Globus pallidus (tissue), 1 donor: Measurements from ENCODE around the gene WFDC1.

Source experiments
- DNase-seq: peaks from one replicate; pipeline ENCODE4 v3.0.0-alpha.2; 2015; ENCODE audit warnings: low spot score

WFDC1 gene

GRCh38 chr16:84302111-84302954, 7.7 kb downstream of the WFDC1 start:
- no peak for DNase-seq

- DNase-seq: peak; percentile 55
Observed at GRCh38 chr16:84303023-84303422, 8.3 kb downstream of the WFDC1 start.

- DNase-seq: no peak
Observed at GRCh38 chr16:84303516-84303915, 8.8 kb downstream of the WFDC1 start.

DNA sequence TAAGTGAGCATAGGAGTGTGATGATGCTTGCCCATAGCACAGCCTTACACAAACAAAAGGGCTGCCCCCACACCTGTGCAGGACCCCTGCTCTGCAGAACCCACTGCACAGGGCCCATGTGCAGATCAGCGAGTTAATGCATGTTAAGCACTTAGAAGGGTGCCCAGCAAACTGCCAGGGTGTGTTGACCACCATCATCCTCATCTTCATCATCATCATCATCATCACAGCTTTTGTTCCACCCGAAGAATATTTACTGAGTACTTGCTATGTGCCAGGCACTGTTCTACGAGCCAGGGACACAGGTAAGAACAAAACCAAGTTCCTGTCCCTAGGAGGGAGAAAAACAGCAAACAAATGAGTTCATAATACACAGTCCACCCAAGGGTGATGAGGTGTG, 11.9 kb downstream of the WFDC1 start:
- no peak for DNase-seq

DNA sequence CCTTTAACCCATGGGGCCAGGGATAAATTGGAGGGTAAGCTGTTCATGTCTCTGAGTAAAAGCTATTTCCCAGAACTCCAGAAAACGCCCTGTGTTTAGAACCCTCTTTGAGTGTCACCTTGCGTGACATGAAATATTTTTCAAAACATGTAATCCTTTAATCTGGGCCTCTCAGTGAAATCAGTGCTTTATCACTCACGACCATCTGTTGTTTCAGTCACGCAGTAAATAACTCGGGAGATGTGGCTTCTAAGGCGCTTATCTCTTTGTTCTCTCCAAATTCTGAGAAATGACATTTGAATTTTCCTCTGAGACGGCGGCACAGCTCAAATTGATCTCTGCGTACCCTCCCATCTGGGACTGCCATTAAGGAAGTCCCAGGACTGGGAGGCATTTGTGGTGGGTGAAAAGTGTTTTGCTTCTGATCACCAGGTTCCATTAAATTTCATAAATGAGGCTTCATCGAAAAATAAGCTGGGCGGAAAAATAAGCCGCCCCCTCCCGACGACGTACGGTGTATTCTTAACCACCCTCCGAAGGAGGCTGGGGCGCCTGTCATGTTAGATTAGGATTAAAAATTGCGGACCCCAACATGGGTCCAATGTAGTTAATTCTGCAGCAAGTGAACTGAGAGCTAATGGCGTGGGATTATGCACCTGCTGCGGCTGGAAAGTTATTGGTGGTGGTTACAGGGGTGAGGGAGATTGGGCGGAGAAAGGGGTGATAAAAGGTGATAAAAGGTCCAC, 12.7 kb downstream of the WFDC1 start:
- no peak for DNase-seq

GRCh38 chr16:84308120-84308519, 13.4 kb downstream of the WFDC1 start:
- no peak for DNase-seq

GRCh38 chr16:84310642-84311041, 16.0 kb downstream of the WFDC1 start:
- DNase-seq: no peak

GRCh38 chr16:84312783-84313382, 18.2 kb downstream of the WFDC1 start:
- DNase-seq: no peak

DNA sequence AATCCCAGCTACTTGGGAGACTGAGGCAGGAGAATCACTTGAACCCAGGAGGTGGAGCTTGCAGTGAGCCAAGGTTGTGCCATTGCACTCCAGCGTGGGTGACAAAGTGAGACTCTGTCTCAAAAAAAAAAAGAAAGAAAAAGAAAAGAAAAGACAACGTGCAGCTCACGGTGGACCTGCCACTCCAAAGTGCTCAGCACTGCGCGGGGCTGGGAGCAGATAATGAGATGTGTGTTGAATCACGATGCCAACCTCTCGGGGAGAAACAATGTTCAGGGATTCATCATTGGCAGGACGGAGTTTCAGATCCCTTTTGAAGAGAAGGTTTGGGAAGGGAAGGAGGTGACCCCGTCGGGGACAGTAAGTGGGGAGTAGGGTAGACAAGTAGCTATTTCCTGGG, 19.2 kb downstream of the WFDC1 start:
- DNase-seq: no peak

DNA sequence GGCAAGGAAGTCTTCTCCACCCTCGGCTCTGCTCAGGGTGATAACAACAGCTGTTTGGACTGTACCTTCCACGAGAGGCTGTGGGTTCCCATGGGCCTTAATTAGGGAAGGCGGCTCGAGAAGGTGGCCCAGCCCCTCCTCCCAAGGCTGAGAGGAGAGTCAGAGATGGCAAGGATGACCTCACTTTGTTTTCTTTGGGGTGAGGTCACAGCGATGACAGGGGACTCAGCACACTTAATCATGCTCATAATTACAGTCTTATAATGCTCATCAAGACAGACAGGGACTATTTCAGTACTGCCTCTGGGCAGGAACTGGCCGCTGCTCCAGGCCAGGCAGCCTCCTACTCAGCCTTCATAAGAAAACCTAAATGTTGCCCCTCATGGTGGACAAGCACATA, 19.7 kb downstream of the WFDC1 start:
- no peak for DNase-seq

DNA sequence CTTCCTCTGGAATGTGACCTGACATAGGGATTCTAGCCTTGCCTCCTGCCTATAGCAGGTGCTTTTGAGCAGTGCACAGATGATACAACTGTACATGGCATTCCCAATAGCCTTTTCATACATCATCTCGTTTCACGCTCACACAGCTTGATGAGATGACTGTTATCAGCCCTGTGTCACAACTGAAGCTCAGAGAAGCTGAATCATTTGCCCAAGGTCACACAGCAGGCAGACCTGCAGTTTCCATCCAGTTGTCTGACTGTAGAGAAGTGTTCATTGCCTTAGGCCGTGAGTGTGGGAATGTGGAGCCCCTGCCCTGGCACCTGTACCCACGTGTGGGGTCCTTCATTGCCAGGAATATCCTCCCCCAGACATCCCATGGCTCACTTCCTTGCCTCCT, 20.1 kb downstream of the WFDC1 start:
- no peak for DNase-seq

GRCh38 chr16:84315422-84315821, 20.7 kb downstream of the WFDC1 start:
- DNase-seq: no peak

DNA sequence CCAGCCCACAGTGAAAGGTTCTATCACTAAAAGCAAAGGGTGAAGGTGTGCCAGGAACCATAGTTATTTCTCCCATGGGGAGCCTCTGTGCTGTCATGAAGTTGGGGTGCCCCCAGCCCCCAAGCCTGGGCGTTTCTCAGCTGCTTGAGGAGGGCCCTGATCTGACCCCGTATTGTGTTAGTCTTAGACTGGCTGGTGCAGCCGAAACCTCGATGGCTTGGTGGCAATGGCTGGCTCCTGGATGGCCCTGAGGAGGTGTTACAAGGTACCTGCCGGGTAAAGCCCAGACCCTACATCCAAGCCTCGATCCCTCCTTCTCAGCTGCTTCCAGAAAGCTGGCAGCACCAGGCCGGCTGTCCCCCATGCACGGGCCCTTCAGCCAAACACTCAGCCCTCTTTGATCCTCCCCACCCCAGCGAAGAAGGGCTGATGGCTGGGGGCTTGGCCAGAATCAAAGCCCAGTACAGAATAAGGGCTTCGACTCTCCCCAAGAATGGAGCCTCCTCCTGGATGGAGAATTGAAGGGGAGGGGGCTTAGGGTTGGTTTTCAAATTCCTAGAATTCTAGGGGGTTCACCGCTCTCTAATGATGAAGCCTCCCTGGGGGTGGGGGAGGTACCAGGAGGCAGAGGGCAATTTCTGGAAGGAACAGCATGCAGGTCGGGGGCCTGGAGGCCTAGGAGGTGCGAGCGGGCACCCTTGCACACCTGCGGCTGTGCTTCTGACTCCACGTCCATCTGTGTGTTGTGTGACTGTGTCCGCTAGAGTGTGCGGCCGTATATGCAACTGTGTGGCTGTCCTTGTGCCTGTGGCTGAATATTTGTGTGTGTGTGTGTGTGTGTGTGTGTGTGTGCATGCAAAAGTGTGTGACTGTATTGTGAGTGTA, 23.7 kb downstream of the WFDC1 start:
- DNase-seq: no peak

- no peak for DNase-seq
Observed at GRCh38 chr16:84319146-84319760, 24.6 kb downstream of the WFDC1 start.

DNA sequence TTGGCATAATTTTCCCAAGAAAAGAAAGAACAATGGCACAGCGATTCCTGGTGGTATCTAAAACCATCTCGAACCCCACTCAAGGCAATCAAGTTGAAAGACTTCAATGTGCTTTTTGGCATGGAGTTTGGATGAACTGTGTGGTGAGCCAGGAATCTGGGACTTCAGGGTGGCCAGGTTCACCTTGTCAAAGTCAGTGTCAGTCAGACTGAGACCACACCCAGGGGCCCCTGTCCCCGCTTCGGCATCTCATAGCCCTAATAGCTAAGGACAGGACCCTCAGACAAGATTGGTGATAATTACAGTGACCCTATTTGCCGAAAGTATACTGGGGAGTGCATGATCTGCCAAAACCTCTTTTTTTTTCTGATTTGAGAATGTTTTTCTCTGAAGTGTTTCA, 25.8 kb downstream of the WFDC1 start:
- no peak for DNase-seq

GRCh38 chr16:84321932-84322331, 27.3 kb downstream of the WFDC1 start:
- no peak for DNase-seq

DNA sequence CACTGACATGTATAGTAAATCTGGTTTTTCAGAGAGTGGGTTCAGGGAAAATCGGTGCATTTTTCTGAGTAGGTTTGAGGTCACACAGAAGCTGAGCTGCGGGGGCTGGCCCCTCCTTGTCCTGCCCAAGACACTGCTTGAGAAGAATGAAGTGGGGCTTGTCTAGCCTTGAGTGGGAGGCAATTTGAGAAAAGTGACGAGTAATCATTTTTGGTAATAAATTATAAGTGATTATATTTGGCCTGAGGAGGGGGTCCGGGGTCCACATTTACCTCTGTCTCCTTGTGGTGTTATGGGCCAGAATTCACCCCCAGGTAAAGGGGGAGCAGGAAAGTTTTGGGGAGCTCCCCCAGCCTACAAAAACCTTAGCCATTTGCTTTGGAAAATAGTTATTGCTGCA, 28.1 kb downstream of the WFDC1 start:
- DNase-seq: no peak

DNA sequence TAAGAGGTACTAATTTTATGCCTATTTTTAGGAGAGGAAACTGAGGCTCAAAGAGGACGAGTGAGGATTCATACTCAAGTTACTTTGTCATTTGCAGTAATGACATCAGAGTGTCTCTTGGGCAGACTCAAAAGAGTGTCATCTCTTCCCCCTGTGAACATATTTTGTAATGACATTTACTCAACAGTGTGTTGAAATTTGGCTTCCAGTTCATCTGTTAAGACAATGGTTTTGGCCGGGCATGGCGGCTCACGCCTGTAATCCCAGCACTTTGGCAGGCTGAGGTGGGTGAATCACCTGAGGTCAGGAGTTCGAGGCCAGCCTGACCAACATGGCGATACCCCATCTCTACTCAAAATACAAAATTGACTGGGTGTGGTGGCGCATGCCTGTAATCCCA, 28.9 kb downstream of the WFDC1 start:
- DNase-seq: no peak

DNA sequence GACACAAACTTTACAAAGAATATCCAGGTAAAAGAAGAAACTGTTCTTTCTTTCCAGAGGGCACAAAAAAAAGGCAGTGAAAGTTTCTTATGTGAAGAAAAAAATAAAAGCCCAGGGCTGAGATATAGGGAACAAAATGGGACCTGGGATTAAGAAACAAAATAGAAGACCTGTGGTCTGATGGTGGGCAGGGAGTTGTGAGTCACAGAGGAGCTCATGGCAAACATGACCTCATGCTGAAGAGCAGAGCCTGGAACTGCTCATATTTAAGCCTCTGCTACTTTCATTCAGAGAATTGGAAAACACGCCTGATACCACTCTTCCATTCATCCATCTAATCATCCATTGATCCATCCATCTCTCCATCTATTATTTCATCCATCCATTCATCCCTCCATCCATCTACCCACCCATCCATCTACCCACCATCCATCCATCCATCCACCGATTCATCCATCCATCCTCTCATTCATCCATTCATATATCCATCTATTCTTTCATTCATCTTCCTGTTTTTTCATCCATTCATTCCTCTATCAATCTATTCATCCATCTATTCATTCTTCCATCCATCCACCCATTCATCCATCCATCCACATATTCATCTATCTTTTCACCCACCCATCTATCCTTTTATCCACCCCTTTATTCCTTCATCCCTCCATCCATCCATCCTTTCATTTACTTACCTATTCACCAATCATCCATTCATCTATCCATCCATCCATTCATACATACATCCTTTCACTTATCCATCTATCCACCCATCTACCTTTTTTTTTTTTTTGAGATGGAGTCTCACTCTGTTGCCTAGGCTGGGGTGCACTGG, 30.0 kb downstream of the WFDC1 start:
- DNase-seq: no peak

GRCh38 chr16:84326545-84326944, 31.9 kb downstream of the WFDC1 start:
- DNase-seq: no peak
